Measurements from ENCODE around the gene EEFSEC.

EEFSEC gene

DNA sequence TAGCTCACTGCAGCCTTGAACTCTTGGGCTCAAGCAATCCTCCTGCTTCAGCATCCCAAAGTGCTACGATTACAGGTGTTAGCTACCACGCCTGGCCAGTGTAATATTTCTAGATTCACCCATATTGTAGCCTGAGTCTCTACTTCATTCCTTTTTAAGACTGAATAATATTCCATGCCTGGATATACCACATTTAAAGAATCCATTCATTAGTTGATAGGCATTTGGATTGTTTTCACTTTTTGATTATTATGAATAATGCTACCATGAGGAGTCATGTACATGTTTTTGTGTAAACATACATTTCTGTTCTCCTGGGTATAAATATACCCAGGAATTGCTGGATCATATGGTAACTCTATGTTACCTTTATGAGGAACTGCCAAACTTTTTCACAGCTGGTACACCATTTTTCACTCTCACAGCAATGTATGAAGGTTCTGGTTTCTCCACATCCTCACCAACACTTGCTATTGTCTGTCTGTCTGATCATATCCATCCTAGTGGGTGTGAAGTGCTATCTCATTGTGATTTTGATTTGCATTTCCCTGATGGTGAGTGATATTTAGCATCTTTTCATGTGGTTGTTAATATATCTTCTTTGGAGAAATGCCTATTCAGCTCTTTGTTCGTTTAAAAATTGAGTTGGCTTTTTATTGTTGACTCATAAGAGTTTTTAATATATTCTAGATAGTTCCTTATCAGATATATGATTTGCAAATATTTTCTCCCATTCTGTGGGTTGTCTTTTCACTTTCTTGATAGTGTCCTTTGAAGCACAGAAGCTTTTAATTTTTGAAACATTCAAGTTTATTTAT lies 32.6 kb downstream of the EEFSEC start:
- DNase-seq, result no peak

- no peak for DNase-seq
Measured at GRCh38 chr3:128187495-128187894, 34.2 kb downstream of the EEFSEC start.

- DNase-seq, result no peak
Measured at GRCh38 chr3:128188326-128188725, 35.0 kb downstream of the EEFSEC start.

DNA sequence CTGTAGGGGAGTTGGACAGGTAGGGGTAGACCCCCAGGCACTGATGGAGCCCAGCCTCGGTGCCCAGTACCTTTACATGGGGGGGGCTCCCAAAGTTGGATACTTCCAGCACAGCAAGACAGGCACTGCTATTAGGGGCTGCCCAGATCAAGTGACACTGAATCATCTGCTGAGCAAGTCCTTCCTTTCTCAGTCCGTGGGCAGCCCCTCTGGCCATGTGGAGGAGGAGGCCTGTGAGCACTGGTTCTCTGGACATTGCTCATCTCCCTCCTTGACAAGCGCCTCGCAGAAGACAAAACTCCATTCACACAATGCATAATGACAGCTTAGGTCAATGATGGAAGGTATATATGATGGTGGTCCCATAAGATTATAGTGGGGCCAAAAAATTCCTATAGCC lies 35.7 kb downstream of the EEFSEC start:
- DNase-seq, result no peak

- no peak for DNase-seq
Measured at GRCh38 chr3:128190501-128190900, 37.2 kb downstream of the EEFSEC start.

- no peak for DNase-seq
Measured at GRCh38 chr3:128192131-128192530, 38.9 kb downstream of the EEFSEC start.

DNA sequence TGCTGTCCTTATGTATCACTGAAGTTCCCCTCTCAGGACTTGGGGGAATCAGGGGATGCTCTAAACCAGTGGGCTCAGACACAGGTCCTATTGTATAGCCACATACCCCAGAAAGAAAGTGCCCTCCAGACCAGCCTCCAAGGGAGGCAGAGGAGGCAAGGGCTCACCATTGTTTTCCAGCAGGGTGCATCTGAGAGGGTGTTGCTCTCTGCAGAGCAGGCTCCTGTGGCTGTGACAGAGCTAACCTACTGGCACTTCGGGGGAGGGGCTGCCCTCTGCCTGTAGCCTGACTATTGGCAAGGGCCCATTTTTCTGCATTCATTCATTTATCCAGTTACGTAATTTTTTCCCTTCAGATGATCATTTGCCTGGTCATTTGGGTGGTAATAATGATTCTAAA lies 39.9 kb downstream of the EEFSEC start:
- DNase-seq, result no peak

GRCh38 chr3:128194843-128195242 lies 41.6 kb downstream of the EEFSEC start:
- no peak for DNase-seq

DNA sequence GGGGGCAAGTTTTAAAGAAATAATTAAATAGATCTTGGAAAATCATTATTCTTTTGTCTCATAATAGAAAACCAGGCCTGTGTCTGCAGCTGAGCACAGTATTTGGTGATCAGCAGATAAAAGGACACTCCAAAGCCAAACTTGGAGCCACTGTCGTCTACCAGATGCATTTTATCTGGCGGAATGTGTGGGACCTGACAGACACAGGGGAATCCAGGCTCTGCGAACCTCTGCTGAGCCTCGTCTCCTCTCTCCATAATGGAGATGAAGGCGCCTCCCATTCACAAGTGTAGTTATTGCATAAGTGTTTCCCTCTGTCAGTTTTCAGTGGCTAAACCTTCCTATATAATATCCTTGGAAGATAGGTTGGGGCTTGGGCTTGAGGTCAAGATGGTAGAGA lies 42.1 kb downstream of the EEFSEC start:
- no peak for DNase-seq

DNA sequence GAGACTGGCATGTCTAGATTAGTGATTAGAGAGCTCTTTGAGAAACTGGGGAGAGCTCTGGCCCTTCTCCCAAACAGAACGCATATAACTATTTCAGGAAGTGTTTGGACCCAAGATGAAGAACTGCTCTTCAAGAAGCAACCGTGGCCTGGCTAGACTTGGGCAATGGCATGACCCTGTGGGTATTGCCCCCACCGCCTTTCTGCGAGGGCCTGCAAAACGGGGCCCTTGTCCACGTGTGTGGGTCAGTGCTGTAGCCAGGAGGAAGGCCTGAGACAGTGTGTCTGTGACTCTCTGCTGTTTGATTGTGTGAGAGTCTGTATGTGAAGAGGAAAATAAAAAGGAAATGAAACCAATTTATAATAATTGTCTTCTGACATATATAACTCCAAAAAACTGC lies 42.5 kb downstream of the EEFSEC start:
- DNase-seq, result no peak

- DNase-seq, result no peak
Measured at GRCh38 chr3:128196647-128197046, 43.4 kb downstream of the EEFSEC start.

DNA sequence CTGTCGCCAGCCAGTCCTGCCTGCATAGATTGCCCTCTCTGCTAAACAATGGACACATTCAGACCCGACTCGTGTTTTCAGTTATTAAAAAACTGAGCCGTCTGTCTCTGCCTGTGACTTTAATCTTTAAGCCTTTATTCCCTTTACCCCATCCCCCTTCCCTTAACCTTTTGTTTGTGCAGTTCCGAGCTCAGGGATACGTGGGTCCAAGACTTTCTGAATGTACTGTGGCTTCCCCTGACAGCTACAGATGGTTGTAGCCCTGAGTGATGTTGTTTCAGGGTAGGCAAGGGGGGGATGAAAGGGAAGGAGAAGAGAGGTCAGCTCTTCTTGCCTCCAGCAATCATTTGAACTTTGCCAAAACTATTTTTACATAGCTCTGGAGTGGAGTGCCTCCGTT lies 44.6 kb downstream of the EEFSEC start:
- DNase-seq, result no peak

- no peak for DNase-seq
Measured at GRCh38 chr3:128198313-128198712, 45.0 kb downstream of the EEFSEC start.

DNA sequence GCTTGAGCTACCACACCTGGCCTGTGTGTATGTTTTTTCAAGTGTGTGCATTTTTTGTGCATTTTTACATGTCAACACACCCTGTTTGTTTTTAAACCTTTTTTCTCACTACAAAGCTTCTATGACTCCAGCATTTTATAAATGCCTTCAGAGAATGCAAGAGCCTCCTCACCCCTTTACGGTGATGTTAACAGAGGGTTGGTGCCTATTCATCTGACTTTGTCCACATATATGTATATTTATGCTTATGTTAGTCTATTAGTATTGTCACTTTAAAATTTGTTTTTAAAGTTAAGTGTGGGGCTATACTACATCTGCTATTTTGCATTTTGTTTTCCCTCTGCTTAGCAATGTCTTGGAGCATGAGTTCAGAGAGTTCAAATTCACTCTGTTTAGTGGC lies 45.8 kb downstream of the EEFSEC start:
- DNase-seq, result no peak

DNA sequence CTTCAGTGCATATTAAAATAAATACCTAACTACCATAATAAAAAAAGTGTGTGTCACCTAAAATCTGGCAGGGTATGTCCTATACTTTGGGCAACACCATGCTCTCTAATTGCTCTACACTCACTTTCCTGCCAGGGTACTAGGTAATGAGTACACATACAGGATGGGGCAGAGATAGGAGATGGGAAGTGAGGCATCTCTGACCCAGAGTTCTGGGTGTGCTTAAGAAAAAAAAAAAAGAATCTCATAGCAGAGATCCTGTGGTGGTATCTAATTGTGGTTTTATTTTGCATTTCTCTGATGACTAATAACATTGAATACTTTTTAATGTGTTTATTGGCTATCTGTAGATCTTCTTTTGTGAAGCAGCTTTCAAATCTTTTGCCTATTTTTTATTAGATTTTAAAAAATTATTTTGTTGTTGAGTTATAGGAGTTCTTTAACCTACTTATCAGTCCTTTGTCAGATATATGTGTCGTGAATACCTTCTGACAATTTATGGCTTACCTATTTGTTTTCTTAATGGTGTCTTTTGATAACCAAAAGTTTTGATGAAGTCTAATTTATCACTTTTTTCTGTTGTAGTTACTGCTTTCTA lies 48.0 kb downstream of the EEFSEC start:
- DNase-seq, result no peak

GRCh38 chr3:128203169-128203568 lies 49.9 kb downstream of the EEFSEC start:
- DNase-seq, result no peak

DNA sequence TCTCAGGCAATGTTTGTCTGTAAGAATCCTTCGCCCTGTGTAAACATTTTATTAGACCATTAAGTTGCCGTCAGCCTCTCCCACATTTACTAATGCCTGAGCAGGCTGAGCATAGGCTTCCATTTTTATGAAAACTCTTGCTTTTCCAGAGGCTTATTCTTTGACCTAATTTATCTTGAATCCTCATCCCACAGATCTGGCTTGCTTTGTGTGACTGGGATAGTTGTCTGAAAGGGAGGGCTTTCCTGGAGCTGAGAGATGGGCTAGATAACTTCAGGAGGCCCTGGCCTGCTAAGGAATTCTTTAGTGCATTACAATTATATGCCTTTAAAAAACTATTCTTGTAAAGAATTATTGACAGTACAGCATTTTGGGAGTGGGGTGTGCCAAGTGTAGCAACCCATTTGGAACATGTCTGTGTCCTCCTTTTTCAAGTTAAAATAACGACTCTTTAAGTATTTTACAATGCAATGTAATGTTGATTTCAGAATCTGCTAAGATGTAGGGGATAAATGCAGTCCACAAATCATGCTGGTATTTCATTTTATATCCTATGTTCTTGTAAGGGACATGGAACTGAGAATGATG lies 52.4 kb downstream of the EEFSEC start:
- no peak for DNase-seq

GRCh38 chr3:128207951-128208350 lies 54.7 kb downstream of the EEFSEC start:
- no peak for DNase-seq

- DNase-seq, result no peak
Measured at GRCh38 chr3:128210711-128211110, 57.4 kb downstream of the EEFSEC start.

DNA sequence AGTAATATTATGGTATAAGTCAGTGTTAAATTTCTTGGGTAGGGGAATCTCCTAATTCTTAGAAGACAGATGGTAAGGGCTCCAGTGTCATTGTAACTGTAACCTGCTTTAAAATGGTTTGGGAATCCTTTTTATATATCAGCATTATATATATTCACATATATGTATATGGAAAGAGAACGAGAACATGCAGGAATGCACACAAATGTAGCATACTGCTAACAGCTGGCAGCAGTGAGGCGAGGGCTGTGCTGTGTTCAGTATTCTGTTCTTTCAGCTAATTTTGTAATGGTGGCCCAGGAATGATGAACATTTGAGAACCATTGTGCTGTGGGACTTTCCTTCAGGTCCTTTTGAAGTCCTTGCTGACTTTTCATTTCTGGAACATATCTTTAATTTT lies 60.8 kb downstream of the EEFSEC start:
- no peak for DNase-seq

GRCh38 chr3:128215290-128215689 lies 62.0 kb downstream of the EEFSEC start:
- DNase-seq, result no peak

GRCh38 chr3:128215800-128216495 lies 62.7 kb downstream of the EEFSEC start:
- no peak for DNase-seq

- DNase-seq, result no peak
Measured at GRCh38 chr3:128217702-128218547, 64.6 kb downstream of the EEFSEC start.

Data from activated CD4-positive, alpha-beta T cell treated with anti-CD3 and anti-CD28 coated beads, Interleukin-2, amount 50 U/mL, for 16 hours (primary cell).